ENCODE measurements around the gene APOC3. TPM values are rescaled to one million over a fixed set of nuclear protein-coding genes. Genes with fewer than 3 reads are reported as not detected.

Gene APOC3
- total and polyA plus RNA-seq, 2 donors (not counting 1 experiment from before 2014, with no cell fraction given): not detected

DNA sequence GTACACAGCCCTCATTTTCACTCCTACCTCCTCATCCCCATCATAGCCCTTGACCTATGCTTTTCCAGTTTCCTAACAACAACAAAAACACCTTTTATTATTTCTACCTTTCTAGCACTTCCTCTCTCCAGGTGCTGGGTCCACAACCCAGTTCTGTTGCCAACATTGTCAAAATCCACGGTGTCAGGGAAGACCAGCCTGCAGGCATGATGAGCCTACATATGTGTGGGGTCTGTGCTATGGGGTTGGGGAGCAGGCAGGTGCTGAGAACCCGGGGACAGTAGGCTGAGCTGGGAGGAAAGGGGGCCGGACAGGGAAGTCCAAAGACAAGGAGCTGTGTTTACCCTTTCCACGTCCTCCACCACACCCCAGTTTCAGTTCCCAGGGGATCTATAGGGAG is 41.2 kb upstream of the APOC3 start:
- no peaks in the 10 kb centered on the region for H4K20me1 ChIP-seq (ENCODE audit: control insufficient read depth, extremely low read depth, insufficient read depth, low read length)
- peaks cover 11% of the 10 kb centered on the region for H3K4me1 ChIP-seq (ENCODE audit: control insufficient read depth, extremely low read depth, insufficient read depth, low read length)
- H2AFZ ChIP-seq (ENCODE audit: low read length): peak overlapping the region; percentile 93
- peak overlapping the region; percentile 68 to 90 (median 80) for H3K4me3 ChIP-seq (replicated peaks in 1 of 4; ENCODE audit: control extremely low read depth in 1 of 4, insufficient read depth in 1 of 4, low read depth in 3 of 4, low read length in 4 of 4)
- DNase-seq (ENCODE audit: low read depth in 2 of 2): no peak
- TF ChIP-seq, protein P1, sequence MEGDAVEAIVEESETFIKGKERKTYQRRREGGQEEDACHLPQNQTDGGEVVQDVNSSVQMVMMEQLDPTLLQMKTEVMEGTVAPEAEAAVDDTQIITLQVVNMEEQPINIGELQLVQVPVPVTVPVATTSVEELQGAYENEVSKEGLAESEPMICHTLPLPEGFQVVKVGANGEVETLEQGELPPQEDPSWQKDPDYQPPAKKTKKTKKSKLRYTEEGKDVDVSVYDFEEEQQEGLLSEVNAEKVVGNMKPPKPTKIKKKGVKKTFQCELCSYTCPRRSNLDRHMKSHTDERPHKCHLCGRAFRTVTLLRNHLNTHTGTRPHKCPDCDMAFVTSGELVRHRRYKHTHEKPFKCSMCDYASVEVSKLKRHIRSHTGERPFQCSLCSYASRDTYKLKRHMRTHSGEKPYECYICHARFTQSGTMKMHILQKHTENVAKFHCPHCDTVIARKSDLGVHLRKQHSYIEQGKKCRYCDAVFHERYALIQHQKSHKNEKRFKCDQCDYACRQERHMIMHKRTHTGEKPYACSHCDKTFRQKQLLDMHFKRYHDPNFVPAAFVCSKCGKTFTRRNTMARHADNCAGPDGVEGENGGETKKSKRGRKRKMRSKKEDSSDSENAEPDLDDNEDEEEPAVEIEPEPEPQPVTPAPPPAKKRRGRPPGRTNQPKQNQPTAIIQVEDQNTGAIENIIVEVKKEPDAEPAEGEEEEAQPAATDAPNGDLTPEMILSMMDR (conservative IDR thresholded peaks at IDR 0.05 in 1 of 2, IDR thresholded peaks at IDR 0.05 in 1 of 2; ENCODE audit: low read depth in 1 of 2, low read length in 2 of 2): no peak
- TF ChIP-seq EZH2 (IDR thresholded peaks at IDR 0.05; ENCODE audit: low read length, missing control alignments): no peak
- peaks cover 11% of the 10 kb centered on the region for H3K79me2 ChIP-seq (ENCODE audit: control insufficient read depth, insufficient read depth, low read length)
- peak overlapping the region; percentile 85 for H3K27ac ChIP-seq (ENCODE audit: insufficient read depth, low read length)
- no peaks in the 10 kb centered on the region for H3K9me3 ChIP-seq (ENCODE audit: control insufficient read depth, insufficient read depth, low read depth, low read length)
- H3K36me3 ChIP-seq (ENCODE audit: control insufficient read depth, insufficient read depth, low read length): peaks cover 10% of the 10 kb centered on the region
- peak overlapping the region; percentile 92 for H3K4me2 ChIP-seq (ENCODE audit: extremely low read depth, insufficient read depth, low read length)
- no peaks in the 10 kb centered on the region for H3K27me3 ChIP-seq (ENCODE audit: control insufficient read depth, insufficient read depth, low read length)
- no peak overlapping the region for H3K9ac ChIP-seq (ENCODE audit: insufficient read depth, low read length)

DNA sequence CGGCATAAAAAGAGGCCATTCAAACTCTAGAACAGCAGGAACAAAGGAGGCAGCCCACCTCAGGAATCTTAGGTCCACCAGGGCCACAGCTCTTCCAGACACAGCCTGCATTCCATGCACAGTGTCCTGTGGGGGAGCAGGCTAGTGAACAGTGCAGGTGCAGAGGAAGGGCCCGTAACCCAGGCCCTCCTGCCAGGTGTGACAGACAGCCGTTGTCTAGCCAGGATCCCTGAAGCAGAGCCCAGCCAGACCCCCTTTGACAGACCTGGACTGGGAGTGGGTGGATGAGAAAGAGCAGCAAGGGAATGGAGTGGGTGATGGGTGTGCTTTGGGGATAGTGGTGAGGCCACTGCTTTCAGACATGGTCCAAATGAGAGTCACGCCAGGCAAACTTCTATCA is 40.7 kb upstream of the APOC3 start:
- peaks cover 9% of the 10 kb centered on the region for H3K36me3 ChIP-seq (ENCODE audit: control insufficient read depth, insufficient read depth, low read length)
- H3K9me3 ChIP-seq (ENCODE audit: control insufficient read depth, insufficient read depth, low read depth, low read length): no peaks in the 10 kb centered on the region
- peaks cover 11% of the 10 kb centered on the region for H3K79me2 ChIP-seq (ENCODE audit: control insufficient read depth, insufficient read depth, low read length)
- no peaks in the 10 kb centered on the region for H4K20me1 ChIP-seq (ENCODE audit: control insufficient read depth, extremely low read depth, insufficient read depth, low read length)
- no peak overlapping the region for H3K4me3 ChIP-seq (replicated peaks in 1 of 4; ENCODE audit: control extremely low read depth in 1 of 4, insufficient read depth in 1 of 4, low read depth in 3 of 4, low read length in 4 of 4)
- no peak overlapping the region for H3K9ac ChIP-seq (ENCODE audit: insufficient read depth, low read length)
- no peak for DNase-seq (ENCODE audit: low read depth in 2 of 2)
- no peak overlapping the region for H3K27ac ChIP-seq (ENCODE audit: insufficient read depth, low read length)
- no peak overlapping the region for H2AFZ ChIP-seq (ENCODE audit: low read length)
- TF ChIP-seq EZH2 (IDR thresholded peaks at IDR 0.05; ENCODE audit: low read length, missing control alignments): no peak
- TF ChIP-seq, protein P1 (conservative IDR thresholded peaks at IDR 0.05 in 1 of 2, IDR thresholded peaks at IDR 0.05 in 1 of 2; ENCODE audit: low read depth in 1 of 2, low read length in 2 of 2): no peak
- H3K4me2 ChIP-seq (ENCODE audit: extremely low read depth, insufficient read depth, low read length): no peak overlapping the region
- H3K27me3 ChIP-seq (ENCODE audit: control insufficient read depth, insufficient read depth, low read length): no peaks in the 10 kb centered on the region
- H3K4me1 ChIP-seq (ENCODE audit: control insufficient read depth, extremely low read depth, insufficient read depth, low read length): peaks cover 12% of the 10 kb centered on the region

DNA sequence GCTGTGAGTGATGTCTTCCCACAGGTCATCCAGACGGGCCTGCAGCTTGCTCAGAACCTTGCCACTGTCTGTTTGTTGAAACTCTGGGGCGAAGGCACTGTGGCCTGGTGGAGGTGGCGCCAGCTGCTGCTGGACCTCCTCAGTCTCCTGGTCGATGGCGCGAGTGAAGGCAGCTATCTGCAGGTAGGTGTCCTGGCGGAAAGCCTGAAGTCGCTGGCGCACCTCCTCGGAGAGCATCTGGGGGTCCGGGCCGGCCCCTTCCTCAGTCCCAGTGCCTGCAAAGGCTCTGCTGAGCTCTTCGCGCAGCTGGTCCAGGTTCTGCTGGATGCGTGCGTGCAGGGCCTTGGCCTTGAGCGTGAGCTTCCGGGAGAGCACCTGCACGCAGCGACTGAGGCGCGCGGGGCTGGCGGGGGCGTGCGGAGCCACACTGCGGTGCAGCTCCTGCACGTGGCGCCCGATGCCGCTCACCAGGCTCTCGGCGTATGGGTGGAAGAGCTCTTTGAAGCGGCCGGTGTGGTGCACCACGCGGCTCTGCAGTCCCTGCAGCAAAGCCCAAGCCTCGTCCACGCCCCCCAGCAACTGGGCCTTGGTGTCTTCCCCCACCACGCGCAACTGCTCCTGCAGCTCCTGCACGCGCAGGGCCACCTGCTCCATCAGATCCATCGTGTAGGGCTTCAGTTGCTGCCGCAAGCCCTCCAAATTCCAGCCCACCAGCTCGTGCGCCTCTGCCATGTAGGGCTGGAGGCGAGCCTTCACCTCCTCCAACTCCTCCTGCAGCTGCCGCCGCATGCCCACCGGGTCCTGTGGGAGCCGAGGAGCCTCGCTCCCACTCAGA is 39.3 kb upstream of the APOC3 start:
- Histone ChIP-seq H3K4me3 (replicated peaks in 1 of 4; ENCODE audit: control extremely low read depth in 1 of 4, insufficient read depth in 1 of 4, low read depth in 3 of 4, low read length in 4 of 4) (no peak overlapping the region), H2AFZ (ENCODE audit: low read length) (no peak overlapping the region), H3K27ac (ENCODE audit: insufficient read depth, low read length) (no peak overlapping the region), H3K27me3 (ENCODE audit: control insufficient read depth, insufficient read depth, low read length) (no peaks in the 10 kb centered on the region), H3K9me3 (ENCODE audit: control insufficient read depth, insufficient read depth, low read depth, low read length) (no peaks in the 10 kb centered on the region), H4K20me1 (ENCODE audit: control insufficient read depth, extremely low read depth, insufficient read depth, low read length) (no peaks in the 10 kb centered on the region), H3K4me1 (ENCODE audit: control insufficient read depth, extremely low read depth, insufficient read depth, low read length) (peaks cover 12% of the 10 kb centered on the region), H3K4me2 (ENCODE audit: extremely low read depth, insufficient read depth, low read length) (no peak overlapping the region), H3K79me2 (ENCODE audit: control insufficient read depth, insufficient read depth, low read length) (peaks cover 11% of the 10 kb centered on the region), H3K9ac (ENCODE audit: insufficient read depth, low read length) (no peak overlapping the region), H3K36me3 (ENCODE audit: control insufficient read depth, insufficient read depth, low read length) (peaks cover 2% of the 10 kb centered on the region)
- TF ChIP-seq EZH2 (IDR thresholded peaks at IDR 0.05; ENCODE audit: low read length, missing control alignments): no peak
- TF ChIP-seq, protein P1 (conservative IDR thresholded peaks at IDR 0.05 in 1 of 2, IDR thresholded peaks at IDR 0.05 in 1 of 2; ENCODE audit: low read depth in 1 of 2, low read length in 2 of 2): no peak
- DNase-seq (ENCODE audit: low read depth in 2 of 2): no peak

Measured in fibroblast of lung (primary cell).